CD4-positive, alpha-beta T cell treated with Interleukin-17A for 4 hours (primary cell): ENCODE measurements around the gene ARHGAP24.
"Not testable (repeated sequence)": the region's sequence is repeated elsewhere in the genome, so short reads cannot be mapped to it uniquely, and the experiment has no call there.

Source experiments
- DNase-seq: peaks from one replicate; pipeline ENCODE4 v3.0.0-alpha.2; 2020; ENCODE audit warnings: mixed read lengths

ARHGAP24 gene

GRCh38 chr4:85929961-85930665, 455.2 kb downstream of the ARHGAP24 start:
- no peak for DNase-seq

GRCh38 chr4:85932500-85933290, 457.7 kb downstream of the ARHGAP24 start:
- DNase-seq = no peak

GRCh38 chr4:85933291-85933640, 458.3 kb downstream of the ARHGAP24 start:
- no peak for DNase-seq

GRCh38 chr4:85937507-85937906, 462.6 kb downstream of the ARHGAP24 start:
- no peak for DNase-seq

GRCh38 chr4:85938062-85938461, 463.1 kb downstream of the ARHGAP24 start:
- DNase-seq = no peak

DNA sequence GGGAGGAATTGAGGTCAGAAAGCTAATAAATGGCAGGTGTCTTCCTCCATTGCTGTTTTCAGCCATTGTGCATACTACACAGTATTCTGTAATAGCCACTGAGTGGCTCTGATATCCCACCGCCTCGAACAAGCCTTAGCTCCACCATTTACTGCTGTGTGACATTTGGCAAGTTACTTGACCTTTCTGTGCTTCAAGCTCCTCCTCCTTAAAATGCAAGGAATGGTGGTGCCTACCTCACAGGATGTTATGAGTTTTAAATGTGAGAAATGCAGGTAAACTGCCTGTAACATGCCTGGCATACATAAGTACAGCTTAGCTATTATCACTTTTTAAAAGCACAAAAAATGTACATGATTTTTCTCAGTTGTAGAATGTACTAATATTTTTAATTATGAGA, 464.0 kb downstream of the ARHGAP24 start:
- DNase-seq = no peak

DNA sequence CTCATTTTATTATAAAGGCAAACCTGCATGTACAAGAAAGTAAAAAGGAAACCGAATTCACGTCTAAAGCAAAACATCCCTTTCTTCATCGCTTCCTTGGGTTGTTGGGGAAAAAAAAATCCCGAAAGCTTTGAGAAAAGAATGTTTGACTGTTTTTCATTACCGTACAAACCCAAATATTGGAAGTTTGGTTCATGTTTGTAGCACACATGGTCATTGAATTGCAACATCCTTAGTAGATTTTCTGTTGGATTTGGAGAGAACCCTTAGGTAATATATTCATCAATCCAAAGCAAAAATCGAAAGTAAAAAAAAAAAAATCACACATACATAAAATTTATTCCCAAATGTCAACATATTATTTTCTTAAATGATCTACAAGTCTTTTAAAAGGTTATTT, 464.6 kb downstream of the ARHGAP24 start:
- DNase-seq = no peak

GRCh38 chr4:85940151-85940550, 465.2 kb downstream of the ARHGAP24 start:
- DNase-seq = no peak

GRCh38 chr4:85942107-85942506, 467.2 kb downstream of the ARHGAP24 start:
- no peak for DNase-seq

DNA sequence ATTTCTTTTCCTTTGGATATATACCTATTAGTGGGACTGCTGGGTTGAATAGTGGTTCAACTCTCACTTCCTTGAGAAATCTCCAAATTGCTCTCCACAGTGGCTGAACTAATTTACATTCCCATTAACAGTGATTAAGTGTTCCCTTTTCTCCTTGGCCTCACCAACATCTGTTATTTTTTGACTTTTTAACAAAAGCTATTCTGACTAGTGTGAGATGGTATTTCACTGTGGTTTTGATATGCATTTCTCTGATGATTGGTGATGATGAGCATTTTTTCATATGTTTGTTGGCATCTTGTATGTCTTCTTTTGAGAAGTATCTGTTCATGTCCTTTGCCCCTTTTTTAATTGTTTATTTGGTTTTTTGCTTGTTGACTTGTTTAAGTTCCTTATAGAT, 471.9 kb downstream of the ARHGAP24 start:
- DNase-seq = no peak

DNA sequence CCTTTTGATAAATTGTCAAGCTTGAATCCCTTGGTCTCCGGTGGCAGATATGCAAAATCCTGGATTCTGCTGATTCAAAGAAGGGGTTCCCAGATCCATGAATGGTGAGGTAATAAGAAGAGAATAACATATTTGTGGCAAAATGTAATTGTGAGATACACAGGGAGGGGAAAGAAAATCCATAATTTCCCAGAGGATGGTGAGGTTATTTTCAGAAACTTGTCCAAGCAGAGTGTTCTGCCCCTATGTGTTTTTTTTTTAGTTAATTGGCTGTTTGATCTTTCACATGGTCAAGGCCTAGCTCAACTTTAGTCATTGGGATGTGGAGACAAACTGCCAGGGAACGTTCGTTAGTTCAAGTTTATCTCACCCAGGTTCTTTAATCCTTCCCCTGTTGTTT, 476.1 kb downstream of the ARHGAP24 start:
- no peak for DNase-seq

DNA sequence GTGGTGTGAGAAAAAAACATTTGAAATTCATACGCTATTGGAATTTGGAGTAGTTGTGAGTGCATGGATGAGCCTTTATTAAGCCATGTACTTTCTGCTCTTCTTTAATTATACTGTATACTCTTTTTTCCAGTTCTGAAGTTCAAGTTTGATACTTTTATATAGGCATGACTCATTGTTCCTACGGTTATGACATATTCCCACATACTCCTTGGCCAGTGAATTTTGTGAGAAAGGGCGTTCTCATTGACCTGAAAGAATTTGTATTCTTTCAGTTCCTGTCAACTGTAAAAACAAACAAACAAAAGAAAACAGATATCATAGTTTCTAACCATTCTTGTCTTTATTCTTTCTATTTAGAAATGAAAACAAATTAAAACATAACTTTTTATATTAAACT, 477.6 kb downstream of the ARHGAP24 start:
- no peak for DNase-seq

DNA sequence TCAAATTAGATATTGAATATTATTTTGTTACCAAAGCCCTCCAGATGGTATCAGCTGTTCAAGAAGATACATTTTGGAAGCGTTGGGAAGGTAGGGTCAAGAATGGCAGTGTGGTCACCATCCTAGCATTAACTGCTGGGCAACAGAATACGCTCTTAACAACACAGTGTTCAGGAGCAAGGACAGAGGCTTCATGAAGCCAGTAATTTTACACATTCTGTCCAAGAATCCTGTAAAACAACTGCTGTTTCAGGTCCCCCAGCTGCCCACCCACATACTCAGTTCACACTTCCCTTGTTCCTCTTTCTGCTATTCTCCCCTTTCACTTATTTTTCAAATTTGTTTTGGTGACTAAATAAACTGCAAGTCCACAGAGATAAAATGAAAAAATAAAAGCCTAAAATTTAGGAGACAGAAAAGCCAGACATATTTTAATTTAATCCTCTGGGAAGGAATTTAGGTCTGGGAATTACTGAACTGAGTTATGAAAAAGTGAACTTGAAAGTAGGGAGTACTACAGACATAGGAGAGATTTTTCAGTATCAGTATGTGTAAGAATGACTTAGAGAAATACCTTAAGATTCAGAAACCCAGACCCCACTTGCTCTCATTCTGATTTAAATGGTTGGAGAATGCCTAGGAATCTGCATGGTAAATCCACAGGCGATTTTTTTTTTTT, 478.2 kb downstream of the ARHGAP24 start:
- DNase-seq = no peak

DNA sequence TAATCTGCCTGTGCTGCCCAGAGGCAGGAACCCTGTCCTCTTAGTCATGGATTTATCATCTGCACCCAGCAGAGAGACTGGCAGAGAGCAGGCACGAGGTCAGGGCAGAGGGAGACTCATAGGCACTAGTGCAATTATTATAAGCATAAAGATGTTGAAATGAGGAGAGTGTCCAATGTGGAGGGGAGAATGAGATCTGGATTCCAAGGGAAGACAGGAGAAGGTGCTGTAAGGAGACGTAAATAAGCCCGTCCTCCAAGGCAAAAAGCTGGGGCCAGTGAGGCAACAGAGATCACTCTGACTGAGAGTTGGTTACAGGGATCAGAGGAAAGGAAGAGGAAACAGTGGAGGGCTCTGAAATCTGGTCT, 478.7 kb downstream of the ARHGAP24 start:
- no peak for DNase-seq

DNA sequence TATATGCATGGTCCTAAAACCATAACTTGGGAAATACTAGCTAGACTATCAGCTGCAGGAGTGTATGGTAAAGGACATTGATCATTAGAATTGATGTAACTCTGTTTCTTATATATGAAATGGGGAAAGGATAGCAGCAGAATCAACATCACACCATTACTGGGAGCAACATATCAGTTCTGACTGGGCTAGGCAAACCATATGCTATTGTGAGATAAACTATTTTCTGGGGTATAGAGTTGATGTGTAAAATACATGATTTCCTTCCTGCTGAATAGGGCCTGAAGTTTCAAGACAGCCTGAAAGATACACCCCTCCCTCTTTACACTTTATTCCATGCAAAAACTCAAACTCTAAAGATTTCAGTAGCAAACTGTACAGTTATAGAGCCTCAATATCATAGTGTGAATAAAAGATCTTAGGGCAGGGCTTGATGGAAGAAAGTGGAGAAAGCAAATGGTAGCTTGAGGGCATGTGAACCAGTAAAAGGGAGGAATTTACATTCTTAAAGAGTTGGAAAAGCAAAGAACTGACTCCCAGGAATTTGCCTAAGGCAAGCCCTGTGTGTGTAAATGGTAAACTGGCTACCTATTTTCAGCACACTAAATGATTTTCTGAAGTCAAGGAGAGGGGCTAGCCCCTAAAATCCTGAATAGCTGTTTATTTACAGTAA, 480.8 kb downstream of the ARHGAP24 start:
- no peak for DNase-seq

- no peak for DNase-seq
Observed at GRCh38 chr4:85956293-85956945, 481.5 kb downstream of the ARHGAP24 start.

DNA sequence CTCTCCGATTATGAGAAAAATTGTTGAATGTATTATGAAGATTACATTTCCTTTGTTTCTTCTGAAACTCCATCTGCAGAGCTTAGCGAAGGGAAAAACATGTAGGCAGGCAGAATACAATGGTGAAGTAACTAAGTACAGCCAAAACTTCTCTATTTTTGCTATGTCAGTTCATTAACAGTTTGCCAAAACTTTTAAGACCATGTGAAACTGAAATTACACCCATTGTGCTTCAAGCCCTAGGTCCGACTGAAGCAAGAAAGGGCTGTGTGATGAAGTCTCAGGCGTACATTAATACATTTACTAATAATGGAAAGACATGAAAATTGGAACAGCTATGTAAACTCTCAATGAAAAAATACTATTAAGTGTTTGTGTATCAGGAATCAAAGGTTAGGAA, 486.9 kb downstream of the ARHGAP24 start:
- DNase-seq = no peak

DNA sequence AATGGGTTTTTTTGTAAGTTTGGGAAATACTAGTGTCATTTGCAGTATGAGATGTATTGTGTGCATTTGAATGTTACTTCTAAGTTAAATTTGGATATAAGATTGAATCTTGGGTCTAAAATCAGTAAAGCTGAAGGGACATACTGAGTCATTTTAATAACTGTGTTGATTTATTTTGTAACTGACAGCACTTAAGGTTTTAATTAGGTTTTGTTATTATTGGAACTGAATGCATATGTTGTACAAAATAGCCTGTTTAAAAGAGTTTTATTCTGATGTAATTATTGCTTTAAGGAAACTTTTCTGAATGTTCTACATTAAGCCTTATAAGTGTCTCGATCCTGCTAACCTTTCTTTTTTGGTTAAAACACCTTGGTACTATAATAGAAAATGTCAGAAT, 488.3 kb downstream of the ARHGAP24 start:
- DNase-seq = no peak

DNA sequence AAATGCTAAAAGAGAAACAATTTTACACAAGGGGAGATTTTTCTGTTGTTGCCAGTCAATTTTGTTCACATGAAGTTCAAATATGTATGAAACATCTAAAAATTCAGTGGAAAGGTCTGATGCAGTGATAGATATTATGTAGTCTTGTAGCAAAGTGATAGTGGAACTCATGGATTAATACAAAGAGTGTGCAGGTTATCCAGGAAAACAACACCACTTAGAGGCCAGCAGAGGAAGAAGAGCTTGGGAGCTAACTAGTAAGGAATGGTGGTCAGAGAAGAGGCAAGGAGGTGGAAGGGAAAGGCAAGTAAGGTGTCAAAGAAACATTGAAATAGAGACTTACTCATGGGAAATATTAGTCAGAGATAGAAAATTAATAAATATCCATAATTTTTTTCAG, 489.3 kb downstream of the ARHGAP24 start:
- DNase-seq = no peak

DNA sequence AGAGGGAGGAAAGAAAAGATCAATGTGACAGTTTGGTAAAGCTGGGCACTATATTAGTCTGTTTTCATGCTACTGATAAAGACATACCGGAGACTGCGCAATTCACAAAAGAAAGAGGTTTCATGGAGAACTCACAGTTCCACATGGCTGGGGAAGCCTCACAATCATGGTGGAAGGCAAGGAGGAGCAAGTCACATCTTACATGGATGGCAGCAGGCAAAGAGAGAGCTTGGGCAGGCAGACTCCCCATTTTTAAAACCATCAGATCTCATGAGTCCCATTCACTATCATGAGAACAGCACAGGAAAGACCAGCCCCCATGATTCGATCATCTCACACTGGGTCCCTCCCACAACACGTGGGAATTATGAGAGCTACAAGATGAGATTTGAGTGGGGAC, 490.1 kb downstream of the ARHGAP24 start:
- DNase-seq = not testable (repeated sequence)

- DNase-seq = no peak
Observed at GRCh38 chr4:85965529-85965928, 490.6 kb downstream of the ARHGAP24 start.

DNA sequence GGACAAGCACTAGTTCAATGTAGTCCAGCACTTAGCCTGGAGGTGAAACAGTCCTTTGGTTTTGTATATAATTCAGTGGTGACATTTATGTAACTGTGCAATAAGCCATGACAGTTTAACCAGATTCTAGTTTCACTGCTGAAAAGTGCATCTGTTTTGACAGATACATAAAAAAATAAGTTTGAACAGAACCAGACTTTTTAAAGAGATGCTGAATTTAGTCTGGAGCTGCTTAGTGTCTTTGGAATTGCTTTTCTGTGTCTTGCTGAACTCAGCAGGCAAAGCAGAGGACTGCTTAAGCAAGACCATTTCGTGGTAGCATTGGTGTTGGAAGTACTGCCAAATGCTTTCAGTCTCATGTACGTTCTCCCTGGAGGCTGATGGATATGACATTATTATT, 491.4 kb downstream of the ARHGAP24 start:
- DNase-seq = no peak

DNA sequence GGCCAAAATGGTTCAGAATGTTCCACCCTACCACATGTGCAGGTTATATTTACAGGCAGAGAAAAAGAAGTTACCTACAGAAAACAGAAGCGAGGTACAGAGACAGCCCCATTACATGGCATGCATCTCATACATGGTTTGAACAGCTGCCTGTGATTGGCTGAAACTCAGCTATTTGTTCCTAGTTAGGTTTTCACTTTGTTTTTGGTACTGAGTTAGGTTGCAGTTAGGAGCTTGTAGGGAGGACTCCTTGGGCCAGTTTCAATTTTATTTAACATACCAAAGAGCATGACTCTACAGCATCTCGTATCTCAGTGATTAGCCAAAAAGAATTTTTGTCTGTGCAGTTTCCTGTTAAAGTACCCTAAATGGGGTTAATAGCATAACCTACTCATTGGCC, 492.9 kb downstream of the ARHGAP24 start:
- DNase-seq = no peak
